ENCODE measurements around the gene THSD7A. TPM values are rescaled to one million over a fixed set of nuclear protein-coding genes. Genes with fewer than 3 reads are reported as not detected.
A peak's percentile ranks its signal among the peaks of the same experiment; 100 is the strongest.

THSD7A gene
- 4.2 and 5.7 TPM in 2 replicates for total RNA-seq (2014; rRNA removed; shearing (Covaris generic))
- 3.3 and 5.7 TPM in 2 replicates for polyA plus RNA-seq (2014; cell fraction: nucleus; rRNA removed)

- DNase-seq (ENCODE audit: extremely low read depth, low read depth) = peak; percentile 41
Observed at GRCh38 chr7:11831736-11832495, at the start of gene THSD7A. TSS of gene THSD7A (minus strand) at chr7:11832198. CDS start at chr7:11831946, 252 bp downstream.

GRCh38 chr7:11881680-11882079, 49.7 kb upstream of the THSD7A start:
- no peak for DNase-seq (ENCODE audit: extremely low read depth, low read depth)

GRCh38 chr7:11875635-11876034, 43.6 kb upstream of the THSD7A start:
- DNase-seq (ENCODE audit: extremely low read depth, low read depth) = no peak

- no peak for DNase-seq (ENCODE audit: extremely low read depth, low read depth)
Observed at GRCh38 chr7:11865671-11866070, 33.7 kb upstream of the THSD7A start.

GRCh38 chr7:11858622-11859302, 26.8 kb upstream of the THSD7A start:
- no peak for DNase-seq (ENCODE audit: extremely low read depth, low read depth)

GRCh38 chr7:11858026-11858425, 26.0 kb upstream of the THSD7A start:
- DNase-seq (ENCODE audit: extremely low read depth, low read depth) = no peak

GRCh38 chr7:11848251-11848650, 16.3 kb upstream of the THSD7A start:
- DNase-seq (ENCODE audit: extremely low read depth, low read depth) = no peak

GRCh38 chr7:11847336-11847735, 15.3 kb upstream of the THSD7A start:
- DNase-seq (ENCODE audit: extremely low read depth, low read depth) = no peak

- no peak for DNase-seq (ENCODE audit: extremely low read depth, low read depth)
Observed at GRCh38 chr7:11846361-11846955, 14.5 kb upstream of the THSD7A start.

GRCh38 chr7:11843113-11843765, 11.2 kb upstream of the THSD7A start:
- no peak for DNase-seq (ENCODE audit: extremely low read depth, low read depth)

GRCh38 chr7:11841657-11842056, 9.7 kb upstream of the THSD7A start:
- no peak for DNase-seq (ENCODE audit: extremely low read depth, low read depth)

- peak; percentile 16 for DNase-seq (ENCODE audit: extremely low read depth, low read depth)
Observed at GRCh38 chr7:11835260-11835659, 3.3 kb upstream of the THSD7A start.

GRCh38 chr7:11833431-11833830, 1.4 kb upstream of the THSD7A start:
- no peak for DNase-seq (ENCODE audit: extremely low read depth, low read depth)

- peak; percentile 14 for DNase-seq (ENCODE audit: extremely low read depth, low read depth)
Observed at GRCh38 chr7:11831156-11831735, 752 bp downstream of the THSD7A start.

GRCh38 chr7:11830582-11831155, 1.3 kb downstream of the THSD7A start:
- peak; percentile 20 for DNase-seq (ENCODE audit: extremely low read depth, low read depth)

GRCh38 chr7:11829954-11830353, 2.0 kb downstream of the THSD7A start:
- DNase-seq (ENCODE audit: extremely low read depth, low read depth) = no peak

GRCh38 chr7:11819947-11820346, 12.1 kb downstream of the THSD7A start:
- DNase-seq (ENCODE audit: extremely low read depth, low read depth) = no peak

GRCh38 chr7:11819271-11819670, 12.7 kb downstream of the THSD7A start:
- DNase-seq (ENCODE audit: extremely low read depth, low read depth) = no peak

- no peak for DNase-seq (ENCODE audit: extremely low read depth, low read depth)
Observed at GRCh38 chr7:11818281-11818680, 13.7 kb downstream of the THSD7A start.

- no peak for DNase-seq (ENCODE audit: extremely low read depth, low read depth)
Observed at GRCh38 chr7:11817111-11817740, 14.8 kb downstream of the THSD7A start.

Data from NCI-H460 (cell line).